ENCODE measurements around the gene VTI1B.

Gene VTI1B

GRCh38 chr14:67694791-67695393 lies 20.5 kb upstream of the VTI1B start (continued):
- TF ChIP-seq ESRRG (CRISPR knock-in tag; IDR thresholded peaks at IDR 0.05) = no peak
- TF ChIP-seq, protein P1, sequence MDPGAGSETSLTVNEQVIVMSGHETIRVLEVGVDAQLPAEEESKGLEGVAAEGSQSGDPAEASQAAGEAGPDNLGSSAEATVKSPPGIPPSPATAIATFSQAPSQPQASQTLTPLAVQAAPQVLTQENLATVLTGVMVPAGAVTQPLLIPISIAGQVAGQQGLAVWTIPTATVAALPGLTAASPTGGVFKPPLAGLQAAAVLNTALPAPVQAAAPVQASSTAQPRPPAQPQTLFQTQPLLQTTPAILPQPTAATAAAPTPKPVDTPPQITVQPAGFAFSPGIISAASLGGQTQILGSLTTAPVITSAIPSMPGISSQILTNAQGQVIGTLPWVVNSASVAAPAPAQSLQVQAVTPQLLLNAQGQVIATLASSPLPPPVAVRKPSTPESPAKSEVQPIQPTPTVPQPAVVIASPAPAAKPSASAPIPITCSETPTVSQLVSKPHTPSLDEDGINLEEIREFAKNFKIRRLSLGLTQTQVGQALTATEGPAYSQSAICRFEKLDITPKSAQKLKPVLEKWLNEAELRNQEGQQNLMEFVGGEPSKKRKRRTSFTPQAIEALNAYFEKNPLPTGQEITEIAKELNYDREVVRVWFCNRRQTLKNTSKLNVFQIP (CRISPR knock-in tag; IDR thresholded peaks at IDR 0.05; ENCODE audit: borderline replicate concordance, low read depth) = no peak

GRCh38 chr14:67690011-67690410 lies 15.6 kb upstream of the VTI1B start:
- no peak for TF ChIP-seq RARB (CRISPR knock-in tag; IDR thresholded peaks at IDR 0.05)
- TF ChIP-seq ZFP3 (CRISPR knock-in tag; IDR thresholded peaks at IDR 0.05) = no peak
- TF ChIP-seq SNAI2 (CRISPR knock-in tag; IDR thresholded peaks at IDR 0.05) = no peak
- TF ChIP-seq, protein P1 (CRISPR knock-in tag; IDR thresholded peaks at IDR 0.05; ENCODE audit: borderline replicate concordance, low read depth) = no peak
- TF ChIP-seq TCF4 (CRISPR knock-in tag; IDR thresholded peaks at IDR 0.05; ENCODE audit: borderline replicate concordance) = no peak
- TF ChIP-seq, protein P2, sequence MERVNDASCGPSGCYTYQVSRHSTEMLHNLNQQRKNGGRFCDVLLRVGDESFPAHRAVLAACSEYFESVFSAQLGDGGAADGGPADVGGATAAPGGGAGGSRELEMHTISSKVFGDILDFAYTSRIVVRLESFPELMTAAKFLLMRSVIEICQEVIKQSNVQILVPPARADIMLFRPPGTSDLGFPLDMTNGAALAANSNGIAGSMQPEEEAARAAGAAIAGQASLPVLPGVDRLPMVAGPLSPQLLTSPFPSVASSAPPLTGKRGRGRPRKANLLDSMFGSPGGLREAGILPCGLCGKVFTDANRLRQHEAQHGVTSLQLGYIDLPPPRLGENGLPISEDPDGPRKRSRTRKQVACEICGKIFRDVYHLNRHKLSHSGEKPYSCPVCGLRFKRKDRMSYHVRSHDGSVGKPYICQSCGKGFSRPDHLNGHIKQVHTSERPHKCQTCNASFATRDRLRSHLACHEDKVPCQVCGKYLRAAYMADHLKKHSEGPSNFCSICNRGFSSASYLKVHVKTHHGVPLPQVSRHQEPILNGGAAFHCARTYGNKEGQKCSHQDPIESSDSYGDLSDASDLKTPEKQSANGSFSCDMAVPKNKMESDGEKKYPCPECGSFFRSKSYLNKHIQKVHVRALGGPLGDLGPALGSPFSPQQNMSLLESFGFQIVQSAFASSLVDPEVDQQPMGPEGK (CRISPR knock-in tag; IDR thresholded peaks at IDR 0.05; ENCODE audit: borderline replicate concordance) = no peak
- no peak for TF ChIP-seq ZFP30 (CRISPR knock-in tag; IDR thresholded peaks at IDR 0.05)
- no peak for TF ChIP-seq OSR1 (CRISPR knock-in tag; IDR thresholded peaks at IDR 0.05)
- TF ChIP-seq, protein P3, sequence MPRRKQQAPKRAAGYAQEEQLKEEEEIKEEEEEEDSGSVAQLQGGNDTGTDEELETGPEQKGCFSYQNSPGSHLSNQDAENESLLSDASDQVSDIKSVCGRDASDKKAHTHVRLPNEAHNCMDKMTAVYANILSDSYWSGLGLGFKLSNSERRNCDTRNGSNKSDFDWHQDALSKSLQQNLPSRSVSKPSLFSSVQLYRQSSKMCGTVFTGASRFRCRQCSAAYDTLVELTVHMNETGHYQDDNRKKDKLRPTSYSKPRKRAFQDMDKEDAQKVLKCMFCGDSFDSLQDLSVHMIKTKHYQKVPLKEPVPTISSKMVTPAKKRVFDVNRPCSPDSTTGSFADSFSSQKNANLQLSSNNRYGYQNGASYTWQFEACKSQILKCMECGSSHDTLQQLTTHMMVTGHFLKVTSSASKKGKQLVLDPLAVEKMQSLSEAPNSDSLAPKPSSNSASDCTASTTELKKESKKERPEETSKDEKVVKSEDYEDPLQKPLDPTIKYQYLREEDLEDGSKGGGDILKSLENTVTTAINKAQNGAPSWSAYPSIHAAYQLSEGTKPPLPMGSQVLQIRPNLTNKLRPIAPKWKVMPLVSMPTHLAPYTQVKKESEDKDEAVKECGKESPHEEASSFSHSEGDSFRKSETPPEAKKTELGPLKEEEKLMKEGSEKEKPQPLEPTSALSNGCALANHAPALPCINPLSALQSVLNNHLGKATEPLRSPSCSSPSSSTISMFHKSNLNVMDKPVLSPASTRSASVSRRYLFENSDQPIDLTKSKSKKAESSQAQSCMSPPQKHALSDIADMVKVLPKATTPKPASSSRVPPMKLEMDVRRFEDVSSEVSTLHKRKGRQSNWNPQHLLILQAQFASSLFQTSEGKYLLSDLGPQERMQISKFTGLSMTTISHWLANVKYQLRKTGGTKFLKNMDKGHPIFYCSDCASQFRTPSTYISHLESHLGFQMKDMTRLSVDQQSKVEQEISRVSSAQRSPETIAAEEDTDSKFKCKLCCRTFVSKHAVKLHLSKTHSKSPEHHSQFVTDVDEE (CRISPR knock-in tag; IDR thresholded peaks at IDR 0.05) = no peak
- no peak for TF ChIP-seq ISL1 (CRISPR knock-in tag; IDR thresholded peaks at IDR 0.05)
- TF ChIP-seq GLIS3 (CRISPR knock-in tag; IDR thresholded peaks at IDR 0.05) = no peak
- no peak for TF ChIP-seq ZNF565 (CRISPR knock-in tag; conservative IDR thresholded peaks at IDR 0.05; ENCODE audit: low read depth)
- TF ChIP-seq PPARA (CRISPR knock-in tag; IDR thresholded peaks at IDR 0.05; ENCODE audit: borderline replicate concordance) = no peak

DNA sequence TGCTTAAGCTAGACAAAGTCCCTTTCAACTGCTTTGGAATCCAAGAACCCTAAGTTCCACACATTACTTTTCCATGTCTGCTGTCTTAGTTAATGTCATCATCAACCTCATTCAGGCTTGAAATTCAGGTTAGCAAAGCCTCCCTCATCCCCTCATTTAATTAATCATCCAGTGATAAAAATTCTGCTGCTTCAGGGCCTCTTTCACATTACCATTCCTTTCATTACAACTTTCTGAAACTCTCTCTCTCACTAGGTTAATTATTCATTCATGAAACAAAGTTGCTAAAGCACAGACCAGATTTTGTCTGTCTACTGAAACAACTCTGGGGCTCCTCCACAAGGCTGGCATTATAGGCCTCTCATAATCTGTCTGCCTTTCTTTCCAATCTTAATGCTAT lies 9.4 kb upstream of the VTI1B start:
- TF ChIP-seq CSDC2 (CRISPR knock-in tag; IDR thresholded peaks at IDR 0.05) (no peak), ISL1 (CRISPR knock-in tag; IDR thresholded peaks at IDR 0.05) (no peak), BACH2 (CRISPR knock-in tag; IDR thresholded peaks at IDR 0.05; ENCODE audit: borderline replicate concordance) (no peak), ZFP3 (CRISPR knock-in tag; IDR thresholded peaks at IDR 0.05) (no peak), ZNF565 (CRISPR knock-in tag; conservative IDR thresholded peaks at IDR 0.05; ENCODE audit: low read depth) (no peak)
- no peak for ATAC-seq

More at GRCh38 chr14:67690011-67690410, 15.6 kb upstream of the VTI1B start:
- ATAC-seq = no peak

- TF ChIP-seq ZNF70 (CRISPR knock-in tag; IDR thresholded peaks at IDR 0.05) (no peak), ZC3H10 (CRISPR knock-in tag; IDR thresholded peaks at IDR 0.05) (no peak), PPARA (CRISPR knock-in tag; IDR thresholded peaks at IDR 0.05; ENCODE audit: borderline replicate concordance) (no peak), CREB5 (CRISPR knock-in tag; IDR thresholded peaks at IDR 0.05; ENCODE audit: low read depth) (no peak), GLIS3 (CRISPR knock-in tag; IDR thresholded peaks at IDR 0.05) (no peak), RARB (CRISPR knock-in tag; IDR thresholded peaks at IDR 0.05) (no peak), TCF4 (CRISPR knock-in tag; IDR thresholded peaks at IDR 0.05; ENCODE audit: borderline replicate concordance) (no peak), OSR1 (CRISPR knock-in tag; IDR thresholded peaks at IDR 0.05) (no peak), ESRRG (CRISPR knock-in tag; IDR thresholded peaks at IDR 0.05) (no peak), ISL1 (CRISPR knock-in tag; IDR thresholded peaks at IDR 0.05) (no peak), TOX (CRISPR knock-in tag; IDR thresholded peaks at IDR 0.05; ENCODE audit: borderline replicate concordance) (no peak)
- TF ChIP-seq, protein P2 (CRISPR knock-in tag; IDR thresholded peaks at IDR 0.05; ENCODE audit: borderline replicate concordance) = no peak
- TF ChIP-seq, protein P3 (CRISPR knock-in tag; IDR thresholded peaks at IDR 0.05) = no peak
- no peak for ATAC-seq
Observed at GRCh38 chr14:67680941-67681340, 6.5 kb upstream of the VTI1B start.

Measured in SK-N-SH treated with all-trans-retinoic acid at 6 μM for 48 hours (cell line).